Loucy (cell line): ENCODE data around the gene SMIM44.

Source experiments
- H2AFZ ChIP-seq: fragments of 200-600 bp; sonication (generic); 2 replicates; pipeline ENCODE4 v1.6.0; 2016; ENCODE audit warnings: antibody characterized with exemption, mild to moderate bottlenecking, low read length, moderate library complexity
- H3F3A ChIP-seq: fragments of 200-600 bp; 2 replicates; pipeline ENCODE4 v1.6.0; 2016; ENCODE audit warnings: antibody characterized with exemption, low read depth, mild to moderate bottlenecking
- H3K27me3 ChIP-seq: fragments of 200-600 bp; sonication (generic); 2 replicates; pipeline ENCODE4 v1.6.1; 2014; ENCODE audit warnings: low read length, mild to moderate bottlenecking; ENCODE audit not compliant: insufficient read depth, poor library complexity, severe bottlenecking
- H3K36me3 ChIP-seq: fragments of 200-600 bp; sonication (generic); 2 replicates; pipeline ENCODE4 v1.6.1; 2016; ENCODE audit warnings: low read length; ENCODE audit not compliant: insufficient read depth
- H3K4me1 ChIP-seq: fragments of 200-600 bp; sonication (generic); 2 replicates; pipeline ENCODE4 v1.5.1; 2014; ENCODE audit warnings: low read length, mild to moderate bottlenecking; ENCODE audit not compliant: insufficient read depth, poor library complexity, severe bottlenecking
- H3K4me2 ChIP-seq: fragments of 200-600 bp; sonication (generic); 2 replicates; pipeline ENCODE4 v1.6.0; 2014; ENCODE audit warnings: antibody characterized with exemption, low read length, low read depth, mild to moderate bottlenecking; ENCODE audit not compliant: poor library complexity, severe bottlenecking
- H3K4me3 ChIP-seq: fragments of 200-600 bp; sonication (generic); 2 replicates; pipeline ENCODE4 v1.5.1; 2014; ENCODE audit warnings: low read length, mild to moderate bottlenecking, mixed read lengths; ENCODE audit not compliant: poor library complexity, severe bottlenecking
- H3K79me2 ChIP-seq: fragments of 200-600 bp; sonication (generic); 2 replicates; pipeline ENCODE4 v1.6.1; 2014; ENCODE audit warnings: low read length; ENCODE audit not compliant: insufficient read depth
- H3K9ac ChIP-seq: fragments of 200-600 bp; sonication (generic); 2 replicates; pipeline ENCODE4 v1.6.0; 2014; ENCODE audit warnings: mild to moderate bottlenecking, low read depth, low read length, moderate library complexity; ENCODE audit not compliant: poor library complexity, severe bottlenecking
- H3K9me2 ChIP-seq: fragments of 200-600 bp; sonication (generic); replicated peaks from 2 replicates; pipeline ENCODE4 v1.6.1; 2016; ENCODE audit warnings: low read depth, low read length, mixed read lengths
- H3K9me3 ChIP-seq: fragments of 200-600 bp; sonication (generic); 2 replicates; pipeline ENCODE4 v1.6.1; 2014; ENCODE audit warnings: mild to moderate bottlenecking, antibody characterized with exemption, low read length, low read depth; ENCODE audit not compliant: insufficient read depth
- H4K20me1 ChIP-seq: fragments of 200-600 bp; sonication (generic); 2 replicates; pipeline ENCODE4 v1.6.0; 2014; ENCODE audit warnings: antibody characterized with exemption, low read length, mild to moderate bottlenecking; ENCODE audit not compliant: insufficient read depth, poor library complexity, severe bottlenecking
- CTCF ChIP-seq: fragments of 200-600 bp; sonication (generic); conservative IDR thresholded peaks from 2 replicates; pipeline ENCODE4 v1.5.1; 2014; ENCODE audit warnings: mild to moderate bottlenecking, antibody characterized with exemption, low read length
- EZH2phosphoT487 ChIP-seq: fragments of 200-600 bp; IDR thresholded peaks from 2 replicates; pipeline ENCODE4 v1.6.1; 2018; ENCODE audit warnings: antibody characterized with exemption, mild to moderate bottlenecking, moderate library complexity, borderline replicate concordance

The SMIM44 gene

GRCh38 chr19:3444695-3445234 is 38.5 kb downstream of the SMIM44 start:
- Histone ChIP-seq H3K4me3 (no peak overlapping the region), H3K4me2 (no peak overlapping the region), H4K20me1 (no peaks in the 10 kb centered on the region), H3F3A (no peaks in the 10 kb centered on the region), H3K36me3 (peaks cover 44% of the 10 kb centered on the region; the same call in 1 of the 2 replicates), H2AFZ (no peak overlapping the region), H3K79me2 (no peaks in the 10 kb centered on the region; the same call in 1 of the 2 replicates), H3K27me3 (no peaks in the 10 kb centered on the region), H3K9me2 (no peaks in the 10 kb centered on the region), H3K4me1 (no peaks in the 10 kb centered on the region), H3K9ac (no peak overlapping the region), H3K9me3 (no peaks in the 10 kb centered on the region)
- TF ChIP-seq EZH2phosphoT487, result no peak
- TF ChIP-seq CTCF, result no peak

GRCh38 chr19:3443840-3444694 is 39.2 kb downstream of the SMIM44 start:
- no peak overlapping the region for H2AFZ ChIP-seq
- TF ChIP-seq EZH2phosphoT487 (no peak), CTCF (no peak)
- no peaks in the 10 kb centered on the region for H3K9me3 ChIP-seq
- H3K36me3 ChIP-seq, result peaks cover 40% of the 10 kb centered on the region; the same call in 1 of the 2 replicates
- H3K4me3 ChIP-seq, result no peak overlapping the region
- H3F3A ChIP-seq, result no peaks in the 10 kb centered on the region
- H3K9me2 ChIP-seq, result no peaks in the 10 kb centered on the region
- no peaks in the 10 kb centered on the region for H3K27me3 ChIP-seq
- no peaks in the 10 kb centered on the region for H3K4me1 ChIP-seq
- no peak overlapping the region for H3K9ac ChIP-seq
- H3K4me2 ChIP-seq, result no peak overlapping the region
- no peaks in the 10 kb centered on the region for H4K20me1 ChIP-seq
- no peaks in the 10 kb centered on the region; the same call in 1 of the 2 replicates for H3K79me2 ChIP-seq

- Histone ChIP-seq H3K9ac (no peak overlapping the region), H3K4me1 (no peaks in the 10 kb centered on the region), H3K27me3 (no peaks in the 10 kb centered on the region), H3K4me2 (no peak overlapping the region), H2AFZ (no peak overlapping the region), H3K36me3 (peaks cover 38% of the 10 kb centered on the region; the same call in 1 of the 2 replicates), H3K9me3 (no peaks in the 10 kb centered on the region), H3F3A (no peaks in the 10 kb centered on the region), H3K79me2 (no peaks in the 10 kb centered on the region; the same call in 1 of the 2 replicates), H4K20me1 (no peaks in the 10 kb centered on the region), H3K4me3 (no peak overlapping the region), H3K9me2 (no peaks in the 10 kb centered on the region)
- TF ChIP-seq EZH2phosphoT487, result no peak
- TF ChIP-seq CTCF, result no peak
Measured at GRCh38 chr19:3442487-3443071, 40.7 kb downstream of the SMIM44 start.
